Measurements from ENCODE around the gene FLOT1.
A peak's percentile ranks its signal among the peaks of the same experiment; 100 is the strongest.
"Not testable (repeated sequence)": the region's sequence is repeated elsewhere in the genome, so short reads cannot be mapped to it uniquely, and the experiment has no call there.

FLOT1 gene

DNA sequence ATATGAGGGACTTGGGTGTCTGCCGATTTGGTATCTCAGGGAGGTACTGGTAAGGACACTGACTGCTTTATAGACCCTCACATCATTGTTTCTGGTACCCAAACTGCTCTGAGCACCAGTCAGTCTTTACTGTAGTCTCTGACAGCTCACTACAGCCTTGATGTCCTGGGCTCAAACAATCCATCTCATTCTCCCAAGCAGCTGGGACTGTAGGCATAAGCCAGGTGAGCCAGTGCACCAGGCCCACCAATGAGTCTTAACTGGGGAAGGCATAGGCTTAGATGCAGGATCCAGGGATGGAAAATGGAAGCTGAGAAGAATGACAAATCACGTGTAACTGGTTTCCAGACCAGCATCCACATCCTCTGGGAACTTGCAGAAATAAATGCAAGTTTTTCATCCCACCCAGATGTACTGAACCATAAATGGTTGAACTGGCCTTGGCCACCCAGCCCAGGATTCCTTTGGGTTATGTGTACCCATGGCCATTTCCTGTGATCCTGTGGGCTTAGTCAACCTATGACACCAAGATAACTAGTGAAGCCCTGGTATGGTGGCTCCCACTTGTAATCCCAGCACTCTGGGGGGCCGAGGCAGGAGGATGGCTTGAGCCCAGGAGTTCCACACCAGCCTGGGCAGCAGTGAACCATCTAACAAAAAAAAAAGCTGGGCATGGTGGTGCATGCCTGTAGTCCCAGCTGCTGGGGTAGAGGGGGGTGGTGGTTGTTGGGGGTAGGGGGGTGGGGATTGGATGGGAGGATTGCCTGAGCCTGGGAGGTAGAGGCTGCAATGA is 16.6 kb downstream of the FLOT1 start:
- in situ Hi-C loops (cut with HindIII; ENCODE audit: low sequenced_read_pairs) = no loop called here
- TF ChIP-seq, protein P1, sequence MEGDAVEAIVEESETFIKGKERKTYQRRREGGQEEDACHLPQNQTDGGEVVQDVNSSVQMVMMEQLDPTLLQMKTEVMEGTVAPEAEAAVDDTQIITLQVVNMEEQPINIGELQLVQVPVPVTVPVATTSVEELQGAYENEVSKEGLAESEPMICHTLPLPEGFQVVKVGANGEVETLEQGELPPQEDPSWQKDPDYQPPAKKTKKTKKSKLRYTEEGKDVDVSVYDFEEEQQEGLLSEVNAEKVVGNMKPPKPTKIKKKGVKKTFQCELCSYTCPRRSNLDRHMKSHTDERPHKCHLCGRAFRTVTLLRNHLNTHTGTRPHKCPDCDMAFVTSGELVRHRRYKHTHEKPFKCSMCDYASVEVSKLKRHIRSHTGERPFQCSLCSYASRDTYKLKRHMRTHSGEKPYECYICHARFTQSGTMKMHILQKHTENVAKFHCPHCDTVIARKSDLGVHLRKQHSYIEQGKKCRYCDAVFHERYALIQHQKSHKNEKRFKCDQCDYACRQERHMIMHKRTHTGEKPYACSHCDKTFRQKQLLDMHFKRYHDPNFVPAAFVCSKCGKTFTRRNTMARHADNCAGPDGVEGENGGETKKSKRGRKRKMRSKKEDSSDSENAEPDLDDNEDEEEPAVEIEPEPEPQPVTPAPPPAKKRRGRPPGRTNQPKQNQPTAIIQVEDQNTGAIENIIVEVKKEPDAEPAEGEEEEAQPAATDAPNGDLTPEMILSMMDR (IDR thresholded peaks at IDR 0.05; ENCODE audit: low read depth, low read length) = no peak
- no peak overlapping the region for H3K4me3 ChIP-seq (ENCODE audit: low read depth, low read length)
- peak; percentile 55 for DNase-seq (ENCODE audit: low read depth, low spot score)

DNA sequence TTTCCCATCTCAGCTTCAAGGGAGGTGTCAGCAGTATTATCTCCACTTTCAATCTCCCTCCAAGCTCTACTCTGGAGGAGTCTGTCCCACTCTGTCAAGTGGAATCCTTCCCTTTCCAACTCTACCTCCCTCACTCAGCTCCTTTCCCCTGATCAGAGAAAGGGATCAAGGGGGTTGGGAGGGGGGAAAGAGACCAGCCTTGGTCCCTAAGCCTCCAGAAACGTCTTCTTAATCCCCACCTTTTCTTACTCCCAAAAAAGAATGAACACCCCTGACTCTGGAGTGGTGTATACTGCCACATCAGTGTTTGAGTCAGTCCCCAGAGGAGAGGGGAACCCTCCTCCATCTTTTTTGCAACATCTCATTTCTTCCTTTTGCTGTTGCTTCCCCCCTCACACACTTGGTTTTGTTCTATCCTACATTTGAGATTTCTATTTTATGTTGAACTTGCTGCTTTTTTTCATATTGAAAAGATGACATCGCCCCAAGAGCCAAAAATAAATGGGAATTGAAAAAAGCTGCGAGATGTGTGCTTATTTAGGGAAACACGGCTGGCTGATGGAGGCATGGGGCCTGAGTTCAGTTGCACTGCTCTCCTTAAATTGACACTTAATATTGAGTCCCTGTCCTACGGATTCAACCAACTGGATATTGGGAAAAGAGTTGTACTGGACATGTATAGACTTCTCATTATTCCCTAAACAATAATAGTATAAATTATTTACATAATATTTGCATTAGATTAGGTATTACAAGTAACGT is 17.4 kb downstream of the FLOT1 start:
- no peak for DNase-seq (ENCODE audit: low read depth, low spot score)

DNA sequence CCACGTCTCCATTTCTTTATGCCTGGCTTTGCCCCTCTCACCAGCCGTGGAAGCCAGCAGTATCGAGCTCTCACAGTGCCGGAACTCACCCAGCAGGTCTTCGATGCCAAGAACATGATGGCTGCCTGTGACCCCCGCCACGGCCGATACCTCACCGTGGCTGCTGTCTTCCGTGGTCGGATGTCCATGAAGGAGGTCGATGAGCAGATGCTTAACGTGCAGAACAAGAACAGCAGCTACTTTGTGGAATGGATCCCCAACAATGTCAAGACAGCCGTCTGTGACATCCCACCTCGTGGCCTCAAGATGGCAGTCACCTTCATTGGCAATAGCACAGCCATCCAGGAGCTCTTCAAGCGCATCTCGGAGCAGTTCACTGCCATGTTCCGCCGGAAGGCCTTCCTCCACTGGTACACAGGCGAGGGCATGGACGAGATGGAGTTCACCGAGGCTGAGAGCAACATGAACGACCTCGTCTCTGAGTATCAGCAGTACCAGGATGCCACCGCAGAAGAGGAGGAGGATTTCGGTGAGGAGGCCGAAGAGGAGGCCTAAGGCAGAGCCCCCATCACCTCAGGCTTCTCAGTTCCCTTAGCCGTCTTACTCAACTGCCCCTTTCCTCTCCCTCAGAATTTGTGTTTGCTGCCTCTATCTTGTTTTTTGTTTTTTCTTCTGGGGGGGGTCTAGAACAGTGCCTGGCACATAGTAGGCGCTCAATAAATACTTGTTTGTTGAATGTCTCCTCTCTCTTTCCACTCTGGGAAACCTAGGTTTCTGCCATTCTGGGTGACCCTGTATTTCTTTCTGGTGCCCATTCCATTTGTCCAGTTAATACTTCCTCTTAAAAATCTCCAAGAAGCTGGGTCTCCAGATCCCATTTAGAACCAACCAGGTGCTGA is 18.4 kb downstream of the FLOT1 start:
- in situ Hi-C loops (cut with HindIII; ENCODE audit: low sequenced_read_pairs); DNase-seq (ENCODE audit: low read depth, low spot score); H3K4me3 ChIP-seq (ENCODE audit: low read depth, low read length): not testable (repeated sequence)
- TF ChIP-seq, protein P1 (IDR thresholded peaks at IDR 0.05; ENCODE audit: low read depth, low read length) = peak; percentile 3

More for the DNA sequence above, 17.4 kb downstream of the FLOT1 start:
- H3K4me3 ChIP-seq (ENCODE audit: low read depth, low read length) = no peak overlapping the region
- in situ Hi-C loops (cut with HindIII; ENCODE audit: low sequenced_read_pairs) = no loop called here
- TF ChIP-seq, protein P1 (IDR thresholded peaks at IDR 0.05; ENCODE audit: low read depth, low read length) = no peak

DNA sequence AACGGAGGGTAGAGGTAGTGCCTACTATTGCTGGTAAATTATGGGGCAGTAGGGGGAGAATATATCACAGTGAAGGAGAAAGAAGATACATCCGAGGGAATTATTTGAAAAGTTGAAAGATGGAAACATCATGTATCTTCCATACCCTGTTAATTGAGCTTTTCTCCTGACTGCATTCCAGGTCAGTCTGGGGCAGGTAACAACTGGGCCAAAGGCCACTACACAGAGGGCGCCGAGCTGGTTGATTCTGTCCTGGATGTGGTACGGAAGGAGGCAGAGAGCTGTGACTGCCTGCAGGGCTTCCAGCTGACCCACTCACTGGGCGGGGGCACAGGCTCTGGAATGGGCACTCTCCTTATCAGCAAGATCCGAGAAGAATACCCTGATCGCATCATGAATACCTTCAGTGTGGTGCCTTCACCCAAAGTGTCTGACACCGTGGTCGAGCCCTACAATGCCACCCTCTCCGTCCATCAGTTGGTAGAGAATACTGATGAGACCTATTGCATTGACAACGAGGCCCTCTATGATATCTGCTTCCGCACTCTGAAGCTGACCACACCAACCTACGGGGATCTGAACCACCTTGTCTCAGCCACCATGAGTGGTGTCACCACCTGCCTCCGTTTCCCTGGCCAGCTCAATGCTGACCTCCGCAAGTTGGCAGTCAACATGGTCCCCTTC is 19.2 kb downstream of the FLOT1 start:
- in situ Hi-C loops (cut with HindIII; ENCODE audit: low sequenced_read_pairs); DNase-seq (ENCODE audit: low read depth, low spot score): not testable (repeated sequence)
- H3K4me3 ChIP-seq (ENCODE audit: low read depth, low read length) = peak overlapping the region; percentile 99

- peak overlapping the region; percentile 99 for H3K4me3 ChIP-seq (ENCODE audit: low read depth, low read length)
- TF ChIP-seq, protein P1 (IDR thresholded peaks at IDR 0.05; ENCODE audit: low read depth, low read length) = peak; percentile 88
- in situ Hi-C loops (cut with HindIII; ENCODE audit: low sequenced_read_pairs) = no loop called here
- peak; percentile 72 for DNase-seq (ENCODE audit: low read depth, low spot score)
Observed at GRCh38 chr6:30722280-30723112, 20.0 kb downstream of the FLOT1 start.

GRCh38 chr6:30722025-30722279 is 20.5 kb downstream of the FLOT1 start:
- H3K4me3 ChIP-seq (ENCODE audit: low read depth, low read length) = peak overlapping the region; percentile 99
- DNase-seq (ENCODE audit: low read depth, low spot score); in situ Hi-C loops (cut with HindIII; ENCODE audit: low sequenced_read_pairs): not testable (repeated sequence)

Measured in astrocyte of the spinal cord (primary cell).